ENCODE results near the gene TCN2.

GRCh38 chr22:30596886-30597285, 10.1 kb upstream of the TCN2 start:
- no peak for TF ChIP-seq CTCF (IDR thresholded peaks at IDR 0.05)
- no peak for TF ChIP-seq POLR2AphosphoS5 (IDR thresholded peaks at IDR 0.05; ENCODE audit: low read depth, low read length)
- TF ChIP-seq REST (IDR thresholded peaks at IDR 0.05; ENCODE audit: insufficient read depth in 1 of 2, low read depth in 2 of 2, low read length in 1 of 2): no peak
- no peak for TF ChIP-seq SIN3A (IDR thresholded peaks at IDR 0.05; ENCODE audit: borderline replicate concordance, insufficient read depth, low read depth, low read length)
- TF ChIP-seq TCF7L2 (IDR thresholded peaks at IDR 0.05; ENCODE audit: low read depth, low read length): no peak
